Activated CD4-positive, alpha-beta T cell treated with anti-CD3 and anti-CD28 coated beads, Interleukin-2, amount 10 ng/mL, durations not matched to agents 24 days and 14 days (primary cell): Measurements from ENCODE around the gene SDCCAG8. TPM values are rescaled to one million over a fixed set of nuclear protein-coding genes. Genes with fewer than 3 reads are reported as not detected.

Experiments
- DNase-seq: peaks from one replicate; pipeline ENCODE4 v3.0.0; 2022
- H3K27ac Mint-ChIP-seq: one replicate; pipeline ENCODE4 v1.8.0; 2022; ENCODE audit warnings: mild to moderate bottlenecking, mixed read lengths
- H3K27me3 Mint-ChIP-seq: one replicate; pipeline ENCODE4 v1.8.0; 2022; ENCODE audit warnings: mixed read lengths
- H3K36me3 Mint-ChIP-seq: one replicate; pipeline ENCODE4 v1.8.0; 2022; ENCODE audit warnings: low read depth, mild to moderate bottlenecking, mixed read lengths
- H3K4me1 Mint-ChIP-seq: one replicate; pipeline ENCODE4 v1.8.0; 2021; ENCODE audit warnings: mixed read lengths
- H3K4me3 Mint-ChIP-seq: one replicate; pipeline ENCODE4 v1.8.0; 2022; ENCODE audit warnings: mild to moderate bottlenecking, moderate library complexity, mixed read lengths
- H3K9me3 Mint-ChIP-seq: one replicate; pipeline ENCODE4 v1.8.0; 2021; ENCODE audit warnings: mixed read lengths
- intact Hi-C: fragments of 100-400 bp; cut with micrococcal nuclease; formaldehyde crosslinking; loops from one replicate; pipeline ENCODE4 v1.15.1; 2023
- total RNA-seq: library from RNA; stranded (reverse); gene quantifications from 2 replicates; pipeline ENCODE4 v1.2.3, GENCODE V29; 2022

SDCCAG8 gene
- total RNA-seq, 1 donor from 2014 or later: 23.6 TPM

DNA sequence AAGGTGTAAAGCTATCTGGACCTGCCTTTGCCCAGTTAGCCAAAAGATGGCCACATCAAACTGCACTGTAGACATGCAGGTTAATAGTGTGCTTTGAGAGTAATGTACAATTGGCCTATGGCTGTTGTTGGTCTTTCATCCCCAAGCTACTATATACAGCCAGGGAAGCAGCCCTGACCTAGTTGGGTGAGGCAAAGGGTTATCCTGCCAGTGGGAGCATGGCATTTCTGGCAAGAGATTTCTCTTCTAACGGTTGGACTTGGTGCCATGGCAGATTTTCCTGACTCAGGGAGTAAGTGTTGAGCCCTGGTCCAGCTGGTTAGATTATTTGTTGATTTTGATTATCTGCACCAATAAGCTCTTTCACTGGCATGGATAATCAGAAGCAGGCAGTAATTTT lies 119.8 kb downstream of the SDCCAG8 start:
- Mint-ChIP-seq H3K4me1 (no peaks in the 10 kb centered on the region), H3K9me3 (peaks cover 16% of the 10 kb centered on the region), H3K27me3 (no peaks in the 10 kb centered on the region), H3K36me3 (peaks cover 11% of the 10 kb centered on the region), H3K27ac (no peak overlapping the region), H3K4me3 (no peak overlapping the region)
- intact Hi-C loops: no loop called here
- no peak for DNase-seq

- peaks cover 16% of the 10 kb centered on the region for H3K36me3 Mint-ChIP-seq
- peaks cover 15% of the 10 kb centered on the region for H3K9me3 Mint-ChIP-seq
- no peak overlapping the region for H3K27ac Mint-ChIP-seq
- H3K4me1 Mint-ChIP-seq: no peaks in the 10 kb centered on the region
- no peak for DNase-seq
- H3K4me3 Mint-ChIP-seq: no peak overlapping the region
- intact Hi-C loops: no loop called here
- no peaks in the 10 kb centered on the region for H3K27me3 Mint-ChIP-seq
Measured at GRCh38 chr1:243378669-243379068, 122.8 kb downstream of the SDCCAG8 start.

- no peaks in the 10 kb centered on the region for H3K27me3 Mint-ChIP-seq
- no peak overlapping the region for H3K4me3 Mint-ChIP-seq
- H3K9me3 Mint-ChIP-seq: peaks cover 10% of the 10 kb centered on the region
- H3K4me1 Mint-ChIP-seq: no peaks in the 10 kb centered on the region
- peaks cover 16% of the 10 kb centered on the region for H3K36me3 Mint-ChIP-seq
- intact Hi-C loops: no loop called here
- DNase-seq: no peak
- H3K27ac Mint-ChIP-seq: no peak overlapping the region
Measured at GRCh38 chr1:243379208-243379607, 123.4 kb downstream of the SDCCAG8 start.

DNA sequence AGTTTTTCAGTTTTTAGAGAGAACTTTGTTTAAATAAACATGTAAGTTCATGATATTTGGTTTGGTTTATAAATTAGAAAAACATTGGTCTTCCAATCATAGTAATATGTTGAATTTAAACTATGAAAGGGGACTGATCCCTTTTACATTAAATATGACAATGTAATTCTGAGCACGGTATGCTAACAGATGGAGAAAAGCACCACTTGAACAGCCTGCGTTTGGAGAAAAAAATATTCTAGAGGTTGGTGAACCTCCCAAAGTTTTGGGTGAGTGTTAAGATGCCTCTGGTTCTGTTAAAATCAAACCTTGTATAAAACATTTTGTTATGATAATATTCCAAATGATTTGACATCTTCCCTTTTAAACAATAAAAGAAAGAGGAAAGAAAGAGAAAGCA lies 123.9 kb downstream of the SDCCAG8 start:
- H3K27me3 Mint-ChIP-seq: no peaks in the 10 kb centered on the region
- H3K4me3 Mint-ChIP-seq: no peak overlapping the region
- H3K36me3 Mint-ChIP-seq: peaks cover 14% of the 10 kb centered on the region
- peaks cover 6% of the 10 kb centered on the region for H3K9me3 Mint-ChIP-seq
- DNase-seq: no peak
- H3K4me1 Mint-ChIP-seq: no peaks in the 10 kb centered on the region
- no peak overlapping the region for H3K27ac Mint-ChIP-seq
- intact Hi-C loops: no loop called here

DNA sequence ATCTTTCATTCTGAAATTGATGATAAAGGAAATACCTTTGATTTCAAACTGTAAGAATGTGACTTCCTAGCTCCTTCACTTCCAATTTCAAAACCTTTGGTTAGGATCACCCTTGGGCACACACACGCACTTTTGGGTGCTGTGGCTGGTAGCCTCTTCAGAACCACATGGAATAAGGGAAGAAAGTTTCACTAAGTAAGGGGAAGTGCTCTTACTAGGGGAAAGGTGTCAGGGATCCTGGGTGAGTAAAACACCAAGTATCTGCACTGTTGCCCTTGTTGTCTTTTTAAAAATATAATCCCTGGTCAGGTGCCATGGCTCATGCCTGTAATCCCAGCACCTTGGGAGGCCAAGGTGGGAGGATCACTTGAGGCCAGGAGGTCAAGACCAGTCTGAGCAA lies 132.4 kb downstream of the SDCCAG8 start:
- no peaks in the 10 kb centered on the region for H3K27me3 Mint-ChIP-seq
- no peak overlapping the region for H3K27ac Mint-ChIP-seq
- no peak overlapping the region for H3K4me3 Mint-ChIP-seq
- intact Hi-C loops: no loop called here
- peaks cover 3% of the 10 kb centered on the region for H3K36me3 Mint-ChIP-seq
- no peaks in the 10 kb centered on the region for H3K9me3 Mint-ChIP-seq
- DNase-seq: no peak
- H3K4me1 Mint-ChIP-seq: peaks cover 9% of the 10 kb centered on the region

GRCh38 chr1:243390162-243390791 lies 134.4 kb downstream of the SDCCAG8 start:
- Mint-ChIP-seq H3K36me3 (peaks cover 1% of the 10 kb centered on the region), H3K4me3 (no peak overlapping the region), H3K27ac (peak overlapping the region; percentile 36), H3K4me1 (peaks cover 9% of the 10 kb centered on the region), H3K27me3 (no peaks in the 10 kb centered on the region), H3K9me3 (no peaks in the 10 kb centered on the region)
- intact Hi-C loops: no loop called here
- DNase-seq: no peak

DNA sequence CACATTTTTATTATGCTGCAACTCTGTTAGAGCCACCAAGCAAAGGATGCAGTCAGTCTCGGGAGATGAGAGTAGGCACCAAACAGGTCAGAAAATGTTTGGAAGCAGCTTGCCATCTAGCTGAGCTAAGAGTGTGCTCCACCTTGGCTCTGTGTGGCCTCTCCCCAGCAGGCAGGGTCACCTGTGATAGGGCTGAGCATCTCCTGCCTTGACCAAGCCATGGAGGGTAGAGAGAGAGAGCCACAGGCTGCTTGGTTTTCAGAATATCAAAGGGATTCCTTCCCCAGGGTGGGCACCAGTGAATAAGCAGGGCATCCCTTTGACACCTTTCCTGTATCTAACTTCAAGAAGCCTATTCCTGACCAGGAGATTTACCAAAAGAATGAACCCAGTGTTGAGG lies 135.5 kb downstream of the SDCCAG8 start:
- Mint-ChIP-seq H3K4me1 (peaks cover 9% of the 10 kb centered on the region), H3K27ac (no peak overlapping the region), H3K4me3 (no peak overlapping the region), H3K27me3 (no peaks in the 10 kb centered on the region), H3K36me3 (peaks cover 1% of the 10 kb centered on the region), H3K9me3 (no peaks in the 10 kb centered on the region)
- intact Hi-C loops: no loop called here
- DNase-seq: peak; percentile 31

DNA sequence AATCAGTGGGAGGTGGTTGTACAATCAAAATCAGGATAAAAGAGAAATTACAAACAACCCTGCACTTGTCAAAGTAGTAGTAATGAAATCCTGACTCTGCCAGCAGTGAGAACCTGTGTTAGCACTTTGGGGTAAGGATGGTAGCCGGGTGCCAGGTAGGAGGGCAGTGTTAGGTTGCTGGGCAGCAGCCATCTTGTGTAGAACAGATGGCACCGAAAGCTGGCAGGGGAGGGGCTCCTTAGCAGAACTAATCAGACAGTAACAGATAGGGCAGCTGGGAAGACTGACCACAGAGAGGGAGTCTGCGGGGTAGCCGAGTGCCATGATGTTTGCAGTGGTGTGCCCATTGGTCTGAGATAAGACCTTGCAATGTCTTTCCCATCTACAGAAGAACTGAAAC lies 137.3 kb downstream of the SDCCAG8 start:
- DNase-seq: no peak
- no peak overlapping the region for H3K4me3 Mint-ChIP-seq
- intact Hi-C loops: no loop called here
- no peaks in the 10 kb centered on the region for H3K27me3 Mint-ChIP-seq
- no peak overlapping the region for H3K27ac Mint-ChIP-seq
- peaks cover 1% of the 10 kb centered on the region for H3K36me3 Mint-ChIP-seq
- H3K4me1 Mint-ChIP-seq: peaks cover 9% of the 10 kb centered on the region
- H3K9me3 Mint-ChIP-seq: no peaks in the 10 kb centered on the region

GRCh38 chr1:243394066-243394465 lies 138.2 kb downstream of the SDCCAG8 start:
- Mint-ChIP-seq H3K27me3 (no peaks in the 10 kb centered on the region), H3K4me1 (peaks cover 9% of the 10 kb centered on the region), H3K27ac (no peak overlapping the region), H3K36me3 (peaks cover 1% of the 10 kb centered on the region), H3K4me3 (no peak overlapping the region), H3K9me3 (no peaks in the 10 kb centered on the region)
- intact Hi-C loops: no loop called here
- DNase-seq: no peak

DNA sequence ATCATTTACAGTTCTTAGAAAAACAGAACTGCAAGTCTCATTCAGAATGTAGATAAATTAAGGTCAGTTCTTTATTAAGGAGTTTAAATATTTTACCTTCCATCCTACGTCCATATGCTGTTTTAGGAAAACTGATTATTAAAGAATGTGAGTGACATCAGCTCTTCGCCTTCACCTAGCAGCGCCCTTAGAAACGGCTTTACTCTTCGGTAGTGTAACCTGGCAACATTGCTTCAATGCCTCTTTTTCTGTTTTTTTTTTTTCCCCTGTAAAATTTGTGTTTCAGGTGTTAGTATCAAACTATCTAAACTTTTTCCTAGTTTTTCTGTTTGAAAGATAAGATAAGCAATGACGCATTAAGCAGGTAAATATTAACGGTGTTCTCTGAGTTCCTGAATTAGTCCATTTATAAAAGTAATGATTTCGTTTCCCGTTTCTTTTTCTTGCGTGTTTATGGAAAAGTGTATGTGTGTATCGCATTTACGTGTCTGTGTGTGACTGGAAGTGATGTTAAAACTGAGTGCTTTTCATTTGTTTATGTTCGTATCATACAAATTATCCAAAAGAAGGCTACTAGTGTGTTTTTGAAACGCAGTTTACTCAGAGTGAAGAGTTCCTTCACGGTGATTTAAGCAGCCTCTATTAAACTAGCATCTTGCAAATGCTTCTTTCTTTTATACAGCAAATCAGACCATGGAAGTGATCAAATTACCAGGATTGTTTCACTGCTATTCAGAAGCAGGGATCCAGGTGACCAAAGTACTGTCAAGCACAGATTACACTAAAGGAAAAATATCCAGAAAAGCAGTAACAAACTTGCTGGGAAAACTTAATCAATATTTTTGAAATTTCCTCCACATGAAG lies 139.0 kb downstream of the SDCCAG8 start:
- Mint-ChIP-seq H3K36me3 (peaks cover 1% of the 10 kb centered on the region), H3K9me3 (no peaks in the 10 kb centered on the region), H3K27me3 (no peaks in the 10 kb centered on the region), H3K4me1 (peaks cover 9% of the 10 kb centered on the region), H3K27ac (no peak overlapping the region), H3K4me3 (no peak overlapping the region)
- intact Hi-C loops: no loop called here
- DNase-seq: no peak

GRCh38 chr1:243396424-243396823 lies 140.6 kb downstream of the SDCCAG8 start:
- Mint-ChIP-seq H3K9me3 (no peaks in the 10 kb centered on the region), H3K4me3 (no peak overlapping the region), H3K36me3 (peaks cover 1% of the 10 kb centered on the region), H3K27me3 (no peaks in the 10 kb centered on the region), H3K4me1 (peaks cover 2% of the 10 kb centered on the region), H3K27ac (no peak overlapping the region)
- DNase-seq: no peak
- intact Hi-C loops: no loop called here

- peak; percentile 24 for DNase-seq
- H3K27me3 Mint-ChIP-seq: no peaks in the 10 kb centered on the region
- intact Hi-C loops: no loop called here
- no peak overlapping the region for H3K4me3 Mint-ChIP-seq
- no peaks in the 10 kb centered on the region for H3K9me3 Mint-ChIP-seq
- H3K4me1 Mint-ChIP-seq: peaks cover 2% of the 10 kb centered on the region
- H3K36me3 Mint-ChIP-seq: peaks cover 1% of the 10 kb centered on the region
- H3K27ac Mint-ChIP-seq: no peak overlapping the region
Measured at GRCh38 chr1:243396876-243397275, 141.0 kb downstream of the SDCCAG8 start.

DNA sequence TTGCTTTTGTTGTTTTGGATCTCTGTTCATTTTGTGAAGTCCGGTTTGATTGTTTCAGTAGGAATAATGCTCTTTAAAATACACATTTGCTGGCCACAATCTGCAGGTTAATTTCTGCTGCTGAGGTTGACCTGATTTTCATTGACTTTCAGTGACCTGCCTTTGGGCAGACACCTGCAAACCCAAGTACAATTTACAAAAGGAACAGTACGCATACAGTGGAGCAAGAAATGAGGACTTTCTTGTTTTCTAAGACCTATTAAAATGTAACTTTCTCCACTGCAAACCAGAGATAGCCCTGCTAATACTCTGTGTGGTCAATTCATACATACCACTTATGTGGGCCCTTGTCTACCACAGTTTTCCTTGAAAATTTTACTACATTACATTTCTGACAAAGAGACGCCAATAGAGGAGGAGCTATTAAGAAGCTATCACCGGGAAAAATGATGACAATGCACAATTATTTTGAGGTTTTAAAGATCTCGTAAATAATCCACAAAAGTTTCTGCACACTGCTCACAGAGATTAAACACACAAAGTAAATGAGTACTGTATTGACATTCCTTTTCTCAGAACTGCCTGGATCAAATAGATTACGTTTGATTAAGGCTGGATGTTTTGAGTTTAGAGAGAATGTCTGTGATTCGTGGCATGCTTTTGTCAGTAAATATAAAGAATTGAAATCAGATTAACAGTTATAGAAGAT lies 141.9 kb downstream of the SDCCAG8 start:
- H3K9me3 Mint-ChIP-seq: no peaks in the 10 kb centered on the region
- peaks cover 2% of the 10 kb centered on the region for H3K4me1 Mint-ChIP-seq
- intact Hi-C loops: no loop called here

DNA sequence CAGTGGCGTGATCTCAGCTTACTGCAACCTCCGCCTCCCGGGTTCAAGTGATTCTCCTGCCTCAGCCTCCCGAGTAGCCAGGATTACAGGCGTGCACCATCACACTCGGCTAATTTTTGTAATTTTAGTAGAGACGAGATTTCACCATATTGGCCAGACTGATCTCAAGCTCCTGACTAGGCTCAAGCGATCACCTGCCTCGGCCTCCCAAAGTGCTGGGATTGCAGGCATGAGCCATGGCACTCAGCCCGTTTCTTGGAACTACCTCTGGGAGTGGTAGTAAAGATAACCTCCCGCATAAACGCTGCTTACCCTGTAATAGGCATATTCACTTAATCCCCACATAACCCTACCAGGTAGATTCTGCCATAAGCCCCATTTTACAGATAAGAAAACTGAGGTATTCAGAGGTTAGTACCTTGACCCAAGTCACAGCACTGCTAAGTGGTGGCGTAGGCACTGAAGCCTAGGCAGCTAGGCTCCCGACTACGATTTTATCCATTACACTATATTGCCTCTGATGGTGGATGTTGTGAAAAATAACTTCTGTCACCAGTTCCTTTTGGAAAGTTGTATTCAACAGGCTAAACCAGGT lies 143.8 kb downstream of the SDCCAG8 start:
- peak; percentile 34 for DNase-seq
- H3K9me3 Mint-ChIP-seq: no peaks in the 10 kb centered on the region
- intact Hi-C loops: loop anchor here (10.0 kb wide), 1 partner anchor 535 kb away; no protein-coding TSS in a partner anchor
- H3K4me1 Mint-ChIP-seq: peaks cover 2% of the 10 kb centered on the region
- H3K36me3 Mint-ChIP-seq: no peaks in the 10 kb centered on the region
- no peak overlapping the region for H3K27ac Mint-ChIP-seq
- no peak overlapping the region for H3K4me3 Mint-ChIP-seq
- H3K27me3 Mint-ChIP-seq: no peaks in the 10 kb centered on the region

More for the DNA sequence above, 141.9 kb downstream of the SDCCAG8 start:
- H3K36me3 Mint-ChIP-seq: peaks cover 1% of the 10 kb centered on the region
- no peaks in the 10 kb centered on the region for H3K27me3 Mint-ChIP-seq
- H3K4me3 Mint-ChIP-seq: no peak overlapping the region
- no peak for DNase-seq
- H3K27ac Mint-ChIP-seq: no peak overlapping the region
